ENCODE results near the gene ZNF644. TPM values are rescaled to one million over a fixed set of nuclear protein-coding genes. Genes with fewer than 3 reads are reported as not detected.

The ZNF644 gene
- total RNA-seq, result 17.1 and 21.4 TPM in 2 replicates

GRCh38 chr1:91021686-91022517 lies at the start of gene ZNF644:
ZNF644 (minus strand) TSS chr1:91022035; CDS start chr1:90982353, 39,682 bp downstream.

All from bronchus fibroblast of lung (primary cell).